ENCODE measurements around the gene ILF2.
"Not testable (repeated sequence)": the region's sequence is repeated elsewhere in the genome, so short reads cannot be mapped to it uniquely, and the experiment has no call there.

The ILF2 gene

GRCh38 chr1:153649863-153650235 lies 20.9 kb downstream of the ILF2 start:
- in situ Hi-C loops (cut with MboI; ENCODE audit: low sequenced_read_pairs), result no loop called here

GRCh38 chr1:153649137-153649862 lies 21.5 kb downstream of the ILF2 start:
- in situ Hi-C loops (cut with MboI; ENCODE audit: low sequenced_read_pairs), result no loop called here

- in situ Hi-C loops (cut with MboI; ENCODE audit: low sequenced_read_pairs), result no loop called here
Observed at GRCh38 chr1:153648000-153648643, 22.7 kb downstream of the ILF2 start.

GRCh38 chr1:153647346-153647714 lies 23.5 kb downstream of the ILF2 start:
- in situ Hi-C loops (cut with MboI; ENCODE audit: low sequenced_read_pairs), result no loop called here

- in situ Hi-C loops (cut with MboI; ENCODE audit: low sequenced_read_pairs), result no loop called here
Observed at GRCh38 chr1:153646672-153647345, 24.0 kb downstream of the ILF2 start.

GRCh38 chr1:153643816-153644215 lies 27.0 kb downstream of the ILF2 start:
- in situ Hi-C loops (cut with MboI; ENCODE audit: low sequenced_read_pairs), result no loop called here

- in situ Hi-C loops (cut with MboI; ENCODE audit: low sequenced_read_pairs), result no loop called here
Observed at GRCh38 chr1:153643100-153643499, 27.7 kb downstream of the ILF2 start.

- in situ Hi-C loops (cut with MboI; ENCODE audit: low sequenced_read_pairs), result no loop called here
Observed at GRCh38 chr1:153642161-153642560, 28.6 kb downstream of the ILF2 start.

- in situ Hi-C loops (cut with MboI; ENCODE audit: low sequenced_read_pairs), result no loop called here
Observed at GRCh38 chr1:153640861-153641260, 29.9 kb downstream of the ILF2 start.

- in situ Hi-C loops (cut with MboI; ENCODE audit: low sequenced_read_pairs), result not testable (repeated sequence)
Observed at GRCh38 chr1:153640213-153640612, 30.6 kb downstream of the ILF2 start.

- in situ Hi-C loops (cut with MboI; ENCODE audit: low sequenced_read_pairs), result no loop called here
Observed at GRCh38 chr1:153639280-153639679, 31.5 kb downstream of the ILF2 start.

GRCh38 chr1:153638261-153638660 lies 32.5 kb downstream of the ILF2 start:
- in situ Hi-C loops (cut with MboI; ENCODE audit: low sequenced_read_pairs), result no loop called here

GRCh38 chr1:153636312-153636711 lies 34.5 kb downstream of the ILF2 start:
- in situ Hi-C loops (cut with MboI; ENCODE audit: low sequenced_read_pairs), result no loop called here

- in situ Hi-C loops (cut with MboI; ENCODE audit: low sequenced_read_pairs), result no loop called here
Observed at GRCh38 chr1:153635872-153636271, 34.9 kb downstream of the ILF2 start.

GRCh38 chr1:153633754-153634665 lies 36.8 kb downstream of the ILF2 start, which contains the start of gene CHTOP:
Gene CHTOP, plus strand, starts transcription at chr1:153634066. Its CDS starts 2,523 bp downstream, at chr1:153636589.
- in situ Hi-C loops (cut with MboI; ENCODE audit: low sequenced_read_pairs), result no loop called here

- in situ Hi-C loops (cut with MboI; ENCODE audit: low sequenced_read_pairs), result no loop called here
Observed at GRCh38 chr1:153633161-153633753, 37.5 kb downstream of the ILF2 start.

- in situ Hi-C loops (cut with MboI; ENCODE audit: low sequenced_read_pairs), result no loop called here
Observed at GRCh38 chr1:153631047-153632022, 39.5 kb downstream of the ILF2 start.

GRCh38 chr1:153630384-153630783 lies 40.4 kb downstream of the ILF2 start:
- in situ Hi-C loops (cut with MboI; ENCODE audit: low sequenced_read_pairs), result no loop called here

- in situ Hi-C loops (cut with MboI; ENCODE audit: low sequenced_read_pairs), result loop anchor here (10.0 kb wide), 1 partner anchor 55 kb away; no protein-coding TSS in a partner anchor
Observed at GRCh38 chr1:153629971-153630370, 40.8 kb downstream of the ILF2 start.

Measured in HL-60/S4 (cell line).